ENCODE data around the gene WNK4. TPM values are rescaled to one million over a fixed set of nuclear protein-coding genes. Genes with fewer than 3 reads are reported as not detected.

Gene WNK4
- total and polyA plus RNA-seq, 7 donors: 0.28 to 14.4 (median 13.6) TPM; not detected in 3

DNA sequence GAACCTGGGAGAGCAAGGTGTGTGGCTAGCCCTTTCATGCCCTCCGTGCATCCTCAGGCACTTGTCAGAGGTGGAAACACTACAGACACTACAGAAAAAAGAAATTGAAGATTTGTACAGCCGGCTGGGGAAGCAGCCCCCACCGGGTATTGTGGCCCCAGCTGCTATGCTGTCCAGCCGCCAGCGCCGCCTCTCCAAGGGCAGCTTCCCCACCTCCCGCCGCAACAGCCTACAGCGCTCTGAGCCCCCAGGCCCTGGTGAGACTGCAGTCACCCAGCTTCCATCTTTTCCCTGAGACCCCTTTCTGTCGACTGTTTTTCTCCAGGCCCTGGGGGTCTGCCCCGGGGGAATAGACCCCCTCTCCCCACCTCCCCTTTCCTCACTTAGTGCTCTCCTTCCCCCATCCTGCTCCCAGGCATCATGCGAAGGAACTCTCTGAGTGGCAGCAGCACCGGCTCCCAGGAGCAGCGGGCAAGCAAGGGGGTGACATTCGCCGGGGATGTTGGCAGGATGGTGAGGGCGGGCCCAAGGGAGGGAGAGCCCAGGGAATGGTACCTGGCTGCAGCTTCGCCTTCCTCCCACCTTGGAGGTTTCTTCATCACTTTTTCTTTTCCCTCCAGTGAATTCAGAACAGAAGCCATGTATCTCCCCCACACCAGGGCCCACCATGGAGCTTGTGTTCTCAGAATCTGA, 15.8 kb downstream of the WNK4 start:
- H3K36me3 ChIP-seq: peaks cover 0 to 23% (median 0%) of the 10 kb centered on the region in 4 donors
- H3K27me3 ChIP-seq: no peaks in the 10 kb centered on the region
- intact Hi-C loops (cut with DNase I): no loop called here
- TF ChIP-seq, protein P1, sequence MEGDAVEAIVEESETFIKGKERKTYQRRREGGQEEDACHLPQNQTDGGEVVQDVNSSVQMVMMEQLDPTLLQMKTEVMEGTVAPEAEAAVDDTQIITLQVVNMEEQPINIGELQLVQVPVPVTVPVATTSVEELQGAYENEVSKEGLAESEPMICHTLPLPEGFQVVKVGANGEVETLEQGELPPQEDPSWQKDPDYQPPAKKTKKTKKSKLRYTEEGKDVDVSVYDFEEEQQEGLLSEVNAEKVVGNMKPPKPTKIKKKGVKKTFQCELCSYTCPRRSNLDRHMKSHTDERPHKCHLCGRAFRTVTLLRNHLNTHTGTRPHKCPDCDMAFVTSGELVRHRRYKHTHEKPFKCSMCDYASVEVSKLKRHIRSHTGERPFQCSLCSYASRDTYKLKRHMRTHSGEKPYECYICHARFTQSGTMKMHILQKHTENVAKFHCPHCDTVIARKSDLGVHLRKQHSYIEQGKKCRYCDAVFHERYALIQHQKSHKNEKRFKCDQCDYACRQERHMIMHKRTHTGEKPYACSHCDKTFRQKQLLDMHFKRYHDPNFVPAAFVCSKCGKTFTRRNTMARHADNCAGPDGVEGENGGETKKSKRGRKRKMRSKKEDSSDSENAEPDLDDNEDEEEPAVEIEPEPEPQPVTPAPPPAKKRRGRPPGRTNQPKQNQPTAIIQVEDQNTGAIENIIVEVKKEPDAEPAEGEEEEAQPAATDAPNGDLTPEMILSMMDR (IDR thresholded peaks at IDR 0.05): no peak
- TF ChIP-seq POLR2A (IDR thresholded peaks at IDR 0.05) (no peak), EP300 (IDR thresholded peaks at IDR 0.05) (no peak), POLR2AphosphoS5 (IDR thresholded peaks at IDR 0.05) (no peak)
- H3K9me3 ChIP-seq: no peaks in the 10 kb centered on the region
- 66 to 88% methylated on average over 18 of the region's 18 CpGs for WGBS, 2 donors
- no peak overlapping the region for H3K4me3 ChIP-seq
- DNase-seq: no peak
- no peak overlapping the region for H3K27ac ChIP-seq
- H3K4me1 ChIP-seq: peaks cover 0 to 25% (median 22%) of the 10 kb centered on the region in 4 donors

DNA sequence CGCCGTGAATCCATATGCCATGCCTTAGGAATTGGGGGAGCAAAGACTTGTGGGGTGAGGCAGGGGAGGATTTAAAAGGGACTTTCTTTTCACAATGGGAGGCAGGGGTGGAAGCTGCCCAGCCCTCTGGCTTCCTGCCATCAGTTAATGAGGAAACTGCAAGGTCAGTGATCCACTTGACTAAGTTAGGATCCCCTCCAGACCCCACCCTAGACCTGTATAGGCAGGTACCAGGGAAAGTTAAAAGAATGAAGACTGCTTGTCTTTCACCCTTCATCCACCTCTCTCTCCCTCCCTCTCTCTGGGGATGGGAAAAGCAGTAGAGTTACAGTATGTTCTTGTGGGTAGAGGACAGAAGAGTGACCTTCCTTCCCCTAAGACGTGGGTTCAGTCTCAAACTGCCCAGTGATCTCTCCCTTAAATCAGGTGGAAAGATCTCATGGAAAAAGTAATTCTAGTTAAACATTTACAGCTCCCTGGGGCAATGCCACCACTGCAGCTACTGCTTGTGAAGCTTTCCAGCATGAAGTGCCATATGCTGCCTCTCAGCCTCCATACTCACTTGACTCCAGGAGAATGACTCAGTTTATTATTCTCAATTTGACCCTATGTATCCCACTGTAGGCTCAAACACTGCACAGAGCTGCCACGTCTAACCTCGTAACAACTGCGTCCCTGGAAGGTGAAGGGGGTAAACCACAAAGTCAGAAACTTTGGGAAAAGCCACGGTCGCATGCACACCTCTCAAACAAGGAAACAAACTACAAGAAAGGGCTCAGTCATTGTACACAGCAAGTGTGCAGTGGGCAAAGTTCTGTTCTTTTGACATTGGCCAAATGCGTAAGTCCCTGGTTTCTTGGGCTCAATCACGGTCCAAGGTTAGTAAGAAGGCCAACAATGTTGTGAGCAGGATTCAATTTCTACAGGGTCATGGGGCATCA, 16.9 kb downstream of the WNK4 start:
- no peak for DNase-seq
- peak in 1 of 2 donors; percentile 42 for TF ChIP-seq POLR2A (IDR thresholded peaks at IDR 0.05)
- TF ChIP-seq EP300 (IDR thresholded peaks at IDR 0.05): no peak
- TF ChIP-seq, protein P1 (IDR thresholded peaks at IDR 0.05): no peak
- TF ChIP-seq POLR2AphosphoS5 (IDR thresholded peaks at IDR 0.05): peak in 1 of 4 donors; percentile 41
- intact Hi-C loops (cut with DNase I): no loop called here
- H3K9me3 ChIP-seq: no peaks in the 10 kb centered on the region
- peak overlapping the region in 2 of 4 donors; percentile 80 for H3K27ac ChIP-seq
- H3K4me3 ChIP-seq: peak overlapping the region; percentile 72 to 88 (median 81)
- peaks cover 0 to 25% (median 22%) of the 10 kb centered on the region in 4 donors for H3K4me1 ChIP-seq
- WGBS, 2 donors: 18 to 64% methylated on average over 10 of the region's 10 CpGs
- no peaks in the 10 kb centered on the region for H3K27me3 ChIP-seq
- H3K36me3 ChIP-seq: peaks cover 0 to 23% (median 0%) of the 10 kb centered on the region in 4 donors

DNA sequence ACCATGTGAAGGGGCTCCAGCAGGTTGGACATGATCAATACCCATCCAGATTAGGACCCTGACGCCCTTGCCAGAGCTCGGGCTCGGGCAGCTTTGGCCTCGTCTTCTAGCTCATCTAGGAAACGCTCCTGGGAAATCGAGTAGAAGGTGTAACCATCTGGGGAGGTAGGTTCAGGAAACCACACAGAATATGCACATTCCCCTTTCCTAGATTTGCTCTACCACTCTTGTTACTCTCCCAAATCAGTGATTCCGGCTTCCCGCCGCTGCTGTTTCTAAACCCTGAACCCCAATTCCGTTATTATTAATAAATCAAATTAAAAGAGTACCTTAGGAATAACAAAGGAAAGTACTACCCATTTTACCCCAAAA, 17.6 kb downstream of the WNK4 start:
- intact Hi-C loops (cut with DNase I): no loop called here
- WGBS, 2 donors: 4 to 13% methylated on average over 10 of the region's 10 CpGs
- TF ChIP-seq EP300 (IDR thresholded peaks at IDR 0.05) (no peak), POLR2A (IDR thresholded peaks at IDR 0.05) (no peak), POLR2AphosphoS5 (IDR thresholded peaks at IDR 0.05) (no peak)
- TF ChIP-seq, protein P1 (IDR thresholded peaks at IDR 0.05): no peak

DNA sequence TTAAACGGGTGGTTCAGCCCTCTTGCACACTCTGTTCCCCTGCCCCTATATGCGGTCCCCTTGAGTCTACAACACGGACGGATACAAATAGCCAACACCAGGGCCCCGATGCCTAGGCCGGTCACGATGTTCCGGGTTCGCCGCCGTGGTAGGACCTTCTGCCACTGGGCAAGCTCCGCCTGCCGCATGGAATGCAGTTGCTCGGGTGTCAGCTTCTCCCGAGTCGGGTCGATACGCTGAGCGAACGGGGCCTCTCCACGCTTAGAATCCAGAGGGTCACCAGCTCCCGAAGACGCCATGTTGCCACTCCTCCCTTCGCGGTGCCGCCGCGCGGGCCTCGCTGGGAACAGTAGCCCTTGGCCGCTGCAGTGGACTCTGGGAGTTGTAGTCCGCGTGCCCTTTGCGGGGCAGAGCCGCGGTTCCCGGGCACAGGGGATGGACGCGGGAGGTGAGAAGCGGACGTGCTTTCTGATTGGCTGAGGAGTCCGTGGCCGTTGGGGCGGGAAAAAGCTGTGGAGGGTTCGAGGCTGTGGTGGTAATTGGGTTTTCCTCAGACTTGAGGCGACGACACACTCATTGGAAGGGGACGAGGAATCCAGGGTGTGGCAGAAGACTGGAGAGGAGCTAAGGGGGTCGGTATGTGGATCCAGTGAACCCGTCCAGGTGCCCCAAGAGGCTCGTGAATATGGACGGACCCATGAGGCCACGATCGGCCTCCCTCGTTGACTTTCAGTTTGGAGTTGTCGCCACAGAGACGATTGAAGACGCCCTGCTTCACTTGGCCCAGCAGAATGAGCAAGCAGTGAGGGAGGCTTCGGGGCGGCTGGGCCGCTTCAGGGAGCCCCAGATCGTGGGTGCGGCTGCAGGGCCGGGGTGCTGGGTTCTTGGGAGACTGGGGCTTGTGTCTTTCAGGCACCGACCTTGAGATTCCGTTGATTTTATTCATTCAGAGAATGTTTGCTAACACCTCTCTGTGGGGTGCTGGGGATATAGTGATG, 18.3 kb downstream of the WNK4 start, which contains the start of the genes CNTD1 and COA3:
CNTD1 (plus strand) TSS at position 479 of the 998 bp plus-strand sequence; CDS start at position 686, 207 bp downstream.
COA3 (minus strand) TSS at position 322 of the 998 bp plus-strand sequence; CDS start at position 299, 23 bp downstream.
- peaks cover 0 to 23% (median 0%) of the 10 kb centered on the region in 4 donors for H3K36me3 ChIP-seq
- WGBS, 2 donors: 27% methylated on average over 66 of the region's 66 CpGs
- intact Hi-C loops (cut with DNase I): no loop called here
- peak within 1 kb of the TSS; percentile 72 to 88 (median 81) for H3K4me3 ChIP-seq
- no peaks in the 10 kb centered on the region for H3K27me3 ChIP-seq
- peak in 1 of 2 donors; percentile 33 for TF ChIP-seq POLR2A (IDR thresholded peaks at IDR 0.05)
- TF ChIP-seq EP300 (IDR thresholded peaks at IDR 0.05): no peak
- TF ChIP-seq, protein P1 (IDR thresholded peaks at IDR 0.05): no peak
- TF ChIP-seq POLR2AphosphoS5 (IDR thresholded peaks at IDR 0.05): peak in 3 of 4 donors; percentile 50 to 63 (median 60)
- DNase-seq: peak; percentile 92
- H3K9me3 ChIP-seq: no peaks in the 10 kb centered on the region
- peaks cover 0 to 25% (median 22%) of the 10 kb centered on the region in 4 donors for H3K4me1 ChIP-seq
- H3K27ac ChIP-seq: peak within 1 kb of the TSS; percentile 78 to 81 (median 80)

More for the DNA sequence above, 17.6 kb downstream of the WNK4 start:
- DNase-seq: no peak
- Histone ChIP-seq H3K9me3 (no peaks in the 10 kb centered on the region), H3K27me3 (no peaks in the 10 kb centered on the region), H3K27ac (peak overlapping the region; percentile 78 to 81 (median 80)), H3K4me3 (peak overlapping the region; percentile 72 to 88 (median 81)), H3K36me3 (peaks cover 0 to 23% (median 0%) of the 10 kb centered on the region in 4 donors), H3K4me1 (peaks cover 0 to 25% (median 22%) of the 10 kb centered on the region in 4 donors)
